IMR-90 (cell line): Measurements from ENCODE around the gene SLC5A10.

Experiments used
- CEBPB ChIP-seq: IDR thresholded peaks from 2 replicates; pipeline ENCODE4 v1.6.1; 2012; ENCODE audit warnings: low read depth, low read length, improper control_type of control experiment
- MAFK ChIP-seq: IDR thresholded peaks from 2 replicates; pipeline ENCODE4 v1.6.1; 2012; ENCODE audit warnings: low read depth, low read length, improper control_type of control experiment
- MAZ ChIP-seq: IDR thresholded peaks from 2 replicates; pipeline ENCODE4 v1.6.1; 2012; ENCODE audit warnings: low read depth, mild to moderate bottlenecking, low read length, improper control_type of control experiment, moderate library complexity, borderline replicate concordance
- POLR2A ChIP-seq: IDR thresholded peaks from 2 replicates; pipeline ENCODE4 v1.6.1; 2012; ENCODE audit warnings: mild to moderate bottlenecking, low read depth, low read length
- RAD21 ChIP-seq: IDR thresholded peaks from 2 replicates; pipeline ENCODE4 v1.6.1; 2012; ENCODE audit warnings: low read length, improper control_type of control experiment
- SMC3 ChIP-seq: fragments of 150-350 bp; IDR thresholded peaks from 2 replicates; pipeline ENCODE4 v1.6.1; 2016; ENCODE audit warnings: low read depth, mild to moderate bottlenecking, antibody characterized with exemption, low read length, moderate library complexity
- TF ChIP-seq, protein P1 (sequence below): conservative IDR thresholded peaks from 2 replicates; pipeline ENCODE4 v1.5.1; 2012; ENCODE audit warnings: mild to moderate bottlenecking, low read depth, low read length, improper control_type of control experiment

DNA sequence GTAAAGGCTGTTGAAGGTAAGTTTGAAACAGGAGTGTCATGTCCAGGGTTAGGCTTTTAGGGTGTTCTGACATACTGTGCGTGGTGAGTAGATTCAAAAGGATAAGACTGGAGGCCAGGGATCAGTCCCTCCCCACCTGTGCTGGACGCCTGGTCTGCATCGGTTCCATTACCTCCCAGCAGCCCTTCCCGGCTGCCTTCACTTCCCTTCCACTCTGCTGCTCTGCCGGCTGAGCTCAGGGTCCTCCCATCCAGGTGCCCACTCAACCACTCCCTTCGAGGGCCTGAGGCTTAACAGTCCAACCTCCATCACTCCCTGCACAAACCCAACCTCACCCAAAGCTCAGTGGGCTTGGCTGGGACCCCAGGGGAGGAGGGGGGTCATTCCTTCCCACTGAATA, 4.1 kb upstream of the SLC5A10 start:
- TF ChIP-seq CEBPB (no peak), POLR2A (no peak), SMC3 (no peak), MAZ (no peak), MAFK (no peak), RAD21 (no peak)
- TF ChIP-seq, protein P1, sequence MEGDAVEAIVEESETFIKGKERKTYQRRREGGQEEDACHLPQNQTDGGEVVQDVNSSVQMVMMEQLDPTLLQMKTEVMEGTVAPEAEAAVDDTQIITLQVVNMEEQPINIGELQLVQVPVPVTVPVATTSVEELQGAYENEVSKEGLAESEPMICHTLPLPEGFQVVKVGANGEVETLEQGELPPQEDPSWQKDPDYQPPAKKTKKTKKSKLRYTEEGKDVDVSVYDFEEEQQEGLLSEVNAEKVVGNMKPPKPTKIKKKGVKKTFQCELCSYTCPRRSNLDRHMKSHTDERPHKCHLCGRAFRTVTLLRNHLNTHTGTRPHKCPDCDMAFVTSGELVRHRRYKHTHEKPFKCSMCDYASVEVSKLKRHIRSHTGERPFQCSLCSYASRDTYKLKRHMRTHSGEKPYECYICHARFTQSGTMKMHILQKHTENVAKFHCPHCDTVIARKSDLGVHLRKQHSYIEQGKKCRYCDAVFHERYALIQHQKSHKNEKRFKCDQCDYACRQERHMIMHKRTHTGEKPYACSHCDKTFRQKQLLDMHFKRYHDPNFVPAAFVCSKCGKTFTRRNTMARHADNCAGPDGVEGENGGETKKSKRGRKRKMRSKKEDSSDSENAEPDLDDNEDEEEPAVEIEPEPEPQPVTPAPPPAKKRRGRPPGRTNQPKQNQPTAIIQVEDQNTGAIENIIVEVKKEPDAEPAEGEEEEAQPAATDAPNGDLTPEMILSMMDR = no peak
